Adipose tissue (tissue), 3 donors: Measurements from ENCODE around the gene ZNF784. TPM values are rescaled to one million over a fixed set of nuclear protein-coding genes. Genes with fewer than 3 reads are reported as not detected.

Experiments
- H3K27ac ChIP-seq: one replicate; pipeline ENCODE4 v1.5.1; 2013; ENCODE audit warnings: low read depth, low read length
- WGBS, 3 donors: extraction: QIAGEN DNeasy Blood & Tissue Kit; methylation state at CpG; one replicate each; pipeline ENCODE4 v1.1.7; 2013; 5-methylcytosine and 5-hydroxymethylcytosine counted together
- polyA plus RNA-seq, 3 donors: library from polyadenylated mRNA; stranded (reverse); fragments of 200-250 nt; gene quantifications; one replicate each; pipeline ENCODE4 v1.2.3, GENCODE V29; 2013
- donor health status: healthy with polysubstance abuse.
- donor health status: Bipolar disorder and iron deficiency.
- donor health status: healthy.

The ZNF784 gene
- polyA plus RNA-seq, 3 donors: 2.6 to 7.0 (median 5.2) TPM

DNA sequence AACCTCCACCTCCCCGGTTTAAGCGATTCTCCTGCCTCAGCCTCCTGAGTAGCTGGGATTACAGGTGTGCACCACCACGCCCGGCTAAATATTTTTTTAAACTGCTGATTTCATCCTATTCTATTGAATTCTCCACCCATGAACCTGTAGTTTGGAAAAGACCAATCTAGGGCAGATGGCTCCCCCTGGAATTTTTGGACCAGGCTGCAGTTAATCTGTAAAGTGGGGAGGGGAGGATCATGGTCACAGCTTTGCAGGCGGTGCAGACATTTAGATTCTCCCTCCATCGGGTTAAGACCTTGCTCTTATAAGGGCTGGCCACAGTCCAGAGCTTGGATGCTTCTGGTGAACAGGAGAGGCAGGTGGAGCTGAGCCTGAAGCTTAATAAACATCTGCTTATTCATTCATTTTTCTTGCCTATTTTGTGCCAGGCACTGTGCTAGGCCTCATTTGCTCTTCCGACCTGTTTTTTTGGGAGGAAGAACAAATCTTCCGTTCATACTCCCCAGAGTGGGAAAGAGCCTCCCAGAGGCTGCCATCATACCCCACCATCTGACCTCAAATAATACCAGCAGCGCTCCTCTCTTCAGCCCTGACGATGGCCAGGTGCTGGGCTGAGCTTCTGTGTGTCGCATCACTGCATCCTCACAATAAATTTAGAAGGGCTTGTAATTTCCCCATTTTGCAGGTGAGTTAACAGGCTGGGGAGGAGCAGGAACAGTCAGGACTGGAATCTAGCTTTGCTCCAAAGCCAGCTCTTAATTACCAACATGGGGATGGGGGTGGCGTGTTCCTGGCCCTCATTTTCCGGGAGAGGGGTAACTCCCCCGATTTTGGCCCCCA, 22.7 kb upstream of the ZNF784 start:
- WGBS, 3 donors: 34 to 46% (median 45%) methylated on average over 14 of the region's 14 CpGs
- H3K27ac ChIP-seq: no peak overlapping the region

- no peak overlapping the region for H3K27ac ChIP-seq
- 66 to 75% (median 67%) methylated on average over 5 of the region's 5 CpGs for WGBS, 3 donors
Measured at GRCh38 chr19:55645512-55645881, 21.1 kb upstream of the ZNF784 start.

GRCh38 chr19:55644842-55645511, 20.6 kb upstream of the ZNF784 start:
- WGBS, 3 donors: 89% methylated on average over 27 to 28 of the region's 28 CpGs

DNA sequence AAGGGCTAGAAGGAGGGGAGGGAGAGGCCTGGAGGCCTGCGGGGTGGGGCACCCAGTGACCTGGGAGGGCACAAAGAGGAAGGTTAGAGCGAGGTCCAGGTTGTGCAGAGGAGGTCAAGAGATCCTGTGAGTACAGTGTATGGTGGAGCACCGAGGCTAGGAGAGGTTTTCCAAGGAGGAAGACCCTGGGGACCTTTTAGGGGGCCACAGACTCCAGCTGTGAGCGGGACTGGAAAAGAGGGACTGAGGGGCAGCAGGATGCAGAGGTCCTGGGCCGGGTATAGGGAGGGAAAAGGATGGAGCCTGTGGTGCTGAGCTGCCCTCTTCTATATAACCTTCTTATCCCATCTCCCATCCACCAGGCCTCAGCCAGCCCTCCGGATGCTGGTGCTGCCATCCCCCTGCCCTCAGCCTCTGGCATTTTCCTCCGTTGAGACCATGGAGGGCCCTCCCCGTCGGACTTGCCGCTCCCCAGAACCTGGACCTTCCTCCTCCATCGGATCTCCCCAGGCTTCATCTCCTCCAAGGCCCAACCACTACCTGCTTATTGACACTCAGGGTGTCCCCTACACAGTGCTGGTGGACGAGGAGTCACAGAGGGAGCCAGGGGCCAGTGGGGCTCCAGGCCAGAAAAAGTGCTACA, 19.9 kb upstream of the ZNF784 start:
- WGBS, 3 donors: 43 to 51% (median 51%) methylated on average over 11 to 12 of the region's 12 CpGs
- H3K27ac ChIP-seq: no peak overlapping the region

More at GRCh38 chr19:55644842-55645511, 20.6 kb upstream of the ZNF784 start:
- no peak overlapping the region for H3K27ac ChIP-seq

DNA sequence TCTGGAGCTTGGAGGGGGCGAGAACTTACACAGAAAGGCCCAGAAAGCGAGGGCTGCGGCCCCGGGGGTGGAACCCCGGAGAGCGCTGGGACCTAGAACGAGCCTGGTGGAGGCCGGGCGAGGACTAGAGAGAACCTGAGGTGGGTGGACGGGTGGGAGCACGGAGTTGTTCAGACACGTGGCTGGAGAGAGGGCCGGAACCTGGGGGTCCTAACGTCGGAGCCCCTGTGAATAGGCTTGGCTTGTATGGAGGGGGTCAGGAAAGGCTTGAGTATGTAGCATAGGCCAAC, 19.5 kb upstream of the ZNF784 start:
- WGBS, 3 donors: 0 to 2% (median 1%) methylated on average over 15 of the region's 15 CpGs
- no peak overlapping the region for H3K27ac ChIP-seq

- no peak within 1 kb of the TSS for H3K27ac ChIP-seq
- 1 to 2% (median 2%) methylated on average over 54 to 56 of the region's 56 CpGs for WGBS, 3 donors
Measured at GRCh38 chr19:55643003-55643886, 18.9 kb upstream of the ZNF784 start, which contains the start of gene ZNF581. TSS of gene ZNF581 (plus strand) at chr19:55643649. CDS start at chr19:55644572, 923 bp downstream.

DNA sequence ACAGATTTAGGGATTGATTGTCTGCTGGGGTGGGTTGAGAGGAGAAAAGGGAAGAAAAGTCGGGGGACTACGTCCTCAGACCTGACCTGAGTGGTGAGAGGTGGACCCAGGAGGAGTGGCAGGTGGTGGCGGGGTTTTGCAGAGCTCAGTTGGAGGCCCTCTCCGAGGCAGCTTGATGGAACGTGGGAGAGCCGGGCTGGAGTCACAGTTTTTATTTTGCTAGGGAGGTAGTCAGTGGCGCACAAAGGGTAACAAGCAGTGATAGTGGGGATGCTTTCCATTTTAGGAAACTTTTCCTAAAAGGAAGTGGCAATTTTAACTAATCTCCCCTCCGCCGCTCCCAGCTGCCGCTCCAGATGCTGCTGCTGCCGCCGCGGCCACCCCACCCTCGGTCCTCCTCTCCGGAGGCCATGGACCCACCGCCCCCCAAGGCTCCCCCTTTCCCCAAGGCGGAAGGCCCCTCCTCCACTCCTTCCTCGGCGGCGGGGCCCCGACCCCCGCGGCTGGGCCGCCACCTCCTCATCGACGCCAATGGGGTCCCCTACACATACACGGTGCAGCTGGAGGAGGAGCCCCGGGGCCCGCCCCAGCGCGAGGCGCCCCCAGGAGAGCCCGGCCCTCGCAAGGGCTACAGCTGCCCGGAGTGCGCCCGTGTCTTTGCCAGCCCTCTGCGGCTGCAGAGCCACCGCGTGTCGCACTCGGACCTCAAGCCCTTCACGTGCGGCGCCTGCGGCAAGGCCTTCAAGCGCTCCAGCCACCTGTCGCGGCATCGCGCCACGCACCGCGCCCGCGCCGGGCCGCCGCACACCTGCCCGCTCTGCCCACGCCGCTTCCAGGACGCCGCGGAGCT, 18.0 kb upstream of the ZNF784 start:
- no peak overlapping the region for H3K27ac ChIP-seq
- WGBS, 3 donors: 1 to 3% (median 3%) methylated on average over 59 to 65 of the region's 65 CpGs

DNA sequence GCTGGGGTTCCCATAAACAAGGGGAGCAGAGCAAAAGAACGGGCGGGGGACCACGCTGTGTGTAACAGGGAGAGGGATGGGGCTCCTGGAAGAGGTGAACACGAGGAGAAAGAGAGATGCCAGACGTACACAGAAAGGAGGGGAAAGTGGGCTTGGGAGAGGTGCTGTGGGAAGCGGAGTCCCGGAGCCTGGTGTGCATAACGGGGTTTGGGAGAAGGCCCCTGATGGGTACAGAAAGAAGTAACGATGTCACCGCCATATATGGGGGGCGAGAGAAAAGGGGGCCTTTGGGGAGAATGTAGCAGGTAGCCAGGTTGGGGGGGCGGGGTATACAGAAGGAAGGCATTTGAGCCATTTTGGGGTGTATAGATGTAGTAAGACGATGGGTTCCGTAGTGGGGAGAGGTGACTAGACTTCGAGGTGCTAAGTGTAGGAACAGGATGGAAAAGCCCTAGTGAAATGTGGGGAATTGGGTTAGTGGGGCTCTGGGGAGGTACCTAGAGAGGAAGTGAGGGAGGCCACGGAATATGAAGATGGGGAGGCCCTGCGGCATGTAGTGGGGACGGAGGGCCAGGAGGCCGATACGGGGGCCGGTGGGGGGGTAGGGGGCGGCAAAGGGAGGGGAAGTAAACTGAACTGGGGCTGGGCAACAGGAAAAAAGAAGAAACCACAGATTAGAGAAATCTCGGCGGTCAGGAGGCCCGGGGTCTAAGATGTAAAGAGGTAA, 17.2 kb upstream of the ZNF784 start:
- WGBS, 3 donors: 1 to 2% (median 1%) methylated on average over 25 of the region's 25 CpGs
- no peak overlapping the region for H3K27ac ChIP-seq

GRCh38 chr19:55640577-55641425, 16.4 kb upstream of the ZNF784 start, which contains the start of gene ZNF580:
TSS of gene ZNF580 (plus strand) at chr19:55641002. CDS start at chr19:55642509, 1,507 bp downstream.
- 1 to 2% (median 1%) methylated on average over 75 to 89 of the region's 89 CpGs for WGBS, 3 donors
- peak within 1 kb of the TSS; percentile 81 for H3K27ac ChIP-seq

DNA sequence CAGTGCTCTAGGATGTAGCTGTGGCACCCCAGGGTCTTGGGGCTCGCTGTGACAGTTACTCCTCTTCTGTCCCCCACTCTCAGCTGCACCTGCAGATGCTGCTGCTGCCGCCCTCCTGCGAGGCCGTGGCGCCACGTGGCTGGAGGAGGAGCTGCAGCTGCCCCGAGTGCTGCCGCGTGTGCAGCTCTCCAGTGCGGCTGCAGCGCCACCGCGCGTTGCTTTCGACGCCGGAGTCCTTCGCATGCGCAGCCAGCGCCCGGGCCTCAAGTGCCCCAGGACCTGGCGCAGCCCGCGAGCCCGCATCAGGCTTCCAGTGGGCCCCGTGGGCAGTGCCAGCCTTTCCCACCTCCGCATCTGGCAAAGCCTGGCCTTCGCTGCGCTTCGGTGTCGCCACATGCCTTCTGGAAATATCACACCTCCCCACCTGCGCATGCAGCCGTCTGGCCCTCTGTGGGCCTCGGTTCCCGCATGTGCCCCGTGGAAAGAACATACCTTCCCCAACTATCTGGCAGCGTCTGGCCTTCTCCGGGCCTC, 15.7 kb upstream of the ZNF784 start:
- WGBS, 3 donors: 17 to 22% (median 19%) methylated on average over 38 of the region's 38 CpGs
- H3K27ac ChIP-seq: peak overlapping the region; percentile 81

DNA sequence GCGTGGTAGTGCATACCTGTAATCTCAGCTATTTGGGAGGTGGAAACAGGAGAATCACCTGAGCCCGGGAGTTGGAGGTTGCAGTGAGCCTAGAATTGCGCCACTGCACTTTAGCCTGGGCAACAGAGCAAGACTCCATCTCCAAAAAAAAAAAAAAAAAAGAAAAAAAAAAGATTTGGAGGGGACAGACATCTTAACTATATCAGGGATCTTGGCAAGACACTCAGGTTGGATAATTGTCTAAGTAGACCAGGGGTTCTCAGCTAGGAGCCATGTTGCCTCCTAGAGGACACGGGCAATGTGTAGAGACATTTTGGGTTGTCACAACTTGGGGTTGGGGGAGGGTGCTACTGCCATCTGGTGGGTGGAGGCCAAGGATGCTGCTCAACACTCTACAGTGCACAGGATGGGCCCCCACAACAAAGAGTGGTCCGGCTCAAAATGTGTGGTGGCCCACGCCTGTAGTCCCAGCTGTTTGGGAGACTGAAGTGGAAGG, 14.5 kb upstream of the ZNF784 start:
- 82 to 87% (median 83%) methylated on average over 6 of the region's 6 CpGs for WGBS, 3 donors
- no peak overlapping the region for H3K27ac ChIP-seq

GRCh38 chr19:55637534-55637933, 13.2 kb upstream of the ZNF784 start:
- WGBS, 3 donors: 76 to 83% (median 78%) methylated on average over 11 of the region's 11 CpGs
- H3K27ac ChIP-seq: no peak overlapping the region

GRCh38 chr19:55636723-55637122, 12.4 kb upstream of the ZNF784 start:
- no peak overlapping the region for H3K27ac ChIP-seq
- 83 to 88% (median 84%) methylated on average over 4 of the region's 4 CpGs for WGBS, 3 donors

GRCh38 chr19:55635856-55636440, 11.6 kb upstream of the ZNF784 start:
- WGBS, 3 donors: 46 to 57% (median 57%) methylated on average over 7 of the region's 7 CpGs
- no peak overlapping the region for H3K27ac ChIP-seq

DNA sequence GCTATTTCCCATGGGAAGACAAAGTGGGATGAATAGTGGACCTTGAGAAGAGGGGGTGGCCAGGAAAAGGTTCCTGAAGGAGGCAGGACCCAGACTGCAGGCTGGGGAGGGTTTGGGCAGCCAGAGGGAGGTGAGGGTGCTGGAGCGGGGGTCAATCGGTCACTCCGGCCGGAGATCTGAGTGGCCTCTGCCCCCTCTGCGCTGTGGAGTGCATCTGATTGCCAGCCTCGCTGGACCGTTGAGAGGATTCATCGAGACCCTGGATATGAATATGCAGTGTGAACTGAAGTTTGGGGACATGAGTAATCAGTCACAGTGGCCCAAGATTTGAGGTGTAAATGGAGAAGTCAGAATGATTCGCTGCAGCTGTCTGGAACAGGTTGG, 11.0 kb upstream of the ZNF784 start:
- WGBS, 3 donors: 6 to 13% (median 7%) methylated on average over 9 of the region's 9 CpGs
- H3K27ac ChIP-seq: peak overlapping the region; percentile 95
